ENCODE data around the gene FGF4.

FGF4 gene, protein sequence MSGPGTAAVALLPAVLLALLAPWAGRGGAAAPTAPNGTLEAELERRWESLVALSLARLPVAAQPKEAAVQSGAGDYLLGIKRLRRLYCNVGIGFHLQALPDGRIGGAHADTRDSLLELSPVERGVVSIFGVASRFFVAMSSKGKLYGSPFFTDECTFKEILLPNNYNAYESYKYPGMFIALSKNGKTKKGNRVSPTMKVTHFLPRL

DNA sequence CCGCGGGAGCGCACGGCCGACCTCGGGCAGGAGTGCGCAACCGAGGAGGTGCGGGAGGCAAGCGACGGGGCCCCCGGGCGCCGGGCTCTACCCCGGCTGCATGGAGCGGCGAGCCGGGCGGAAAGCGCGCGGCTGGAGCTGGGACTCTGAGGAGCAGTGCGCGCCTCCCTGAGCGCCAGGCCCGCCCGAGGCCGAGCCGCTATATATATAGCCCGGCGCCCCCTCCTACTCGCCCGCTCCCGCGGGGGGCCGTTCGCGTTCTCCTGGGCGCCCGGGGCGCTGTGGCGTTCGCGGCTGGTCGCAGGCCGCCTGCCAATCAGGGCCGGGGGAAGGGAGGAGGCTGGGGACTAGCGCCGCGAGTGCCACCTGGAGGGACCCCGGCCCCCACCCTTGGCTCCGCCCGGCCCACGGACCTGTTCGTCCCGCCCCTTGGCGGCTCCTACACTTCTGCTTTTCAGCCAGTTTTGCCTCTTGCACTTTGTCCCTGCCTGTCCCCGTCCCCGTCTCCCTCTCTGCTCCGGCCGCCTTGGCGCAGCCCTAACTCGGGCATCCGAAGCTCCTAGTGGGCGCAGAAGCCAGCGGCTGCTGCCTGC is at the start of gene FGF4:
FGF4 (minus strand) TSS at position 179 of the 593 bp plus-strand sequence. CDS start 257 bp downstream, outside the sequence.
- no peak for DNase-seq

- no peak for DNase-seq
Observed at GRCh38 chr11:69823641-69824265, 48.6 kb upstream of the FGF4 start.

- DNase-seq = no peak
Observed at GRCh38 chr11:69822676-69823494, 47.7 kb upstream of the FGF4 start.

DNA sequence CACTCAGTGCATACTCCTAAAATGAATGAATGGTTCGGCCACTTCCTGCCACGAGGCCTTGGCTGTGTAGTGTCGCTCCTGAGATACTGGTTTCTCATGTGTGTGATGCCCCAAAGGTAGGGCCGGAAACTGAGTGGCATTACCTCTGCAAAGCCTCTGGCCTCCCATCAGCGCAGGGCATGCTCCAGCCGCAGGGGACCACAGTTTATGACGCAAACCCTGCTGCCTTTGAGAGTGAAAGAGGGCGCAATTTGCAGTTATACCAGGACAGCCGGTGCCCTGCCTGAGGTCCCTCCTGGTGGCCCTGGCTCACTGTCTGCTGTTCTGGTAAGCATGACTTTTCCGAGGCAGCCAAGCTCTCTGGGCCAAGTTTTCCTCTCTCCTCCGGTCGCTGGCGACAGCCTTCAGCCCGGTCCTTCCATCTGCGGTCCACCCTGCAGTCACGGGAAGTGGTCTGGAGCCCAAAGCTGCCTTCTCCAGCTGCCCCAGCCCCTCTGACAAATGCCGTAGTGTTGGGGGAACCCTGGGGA is 46.4 kb upstream of the FGF4 start:
- DNase-seq = no peak

DNA sequence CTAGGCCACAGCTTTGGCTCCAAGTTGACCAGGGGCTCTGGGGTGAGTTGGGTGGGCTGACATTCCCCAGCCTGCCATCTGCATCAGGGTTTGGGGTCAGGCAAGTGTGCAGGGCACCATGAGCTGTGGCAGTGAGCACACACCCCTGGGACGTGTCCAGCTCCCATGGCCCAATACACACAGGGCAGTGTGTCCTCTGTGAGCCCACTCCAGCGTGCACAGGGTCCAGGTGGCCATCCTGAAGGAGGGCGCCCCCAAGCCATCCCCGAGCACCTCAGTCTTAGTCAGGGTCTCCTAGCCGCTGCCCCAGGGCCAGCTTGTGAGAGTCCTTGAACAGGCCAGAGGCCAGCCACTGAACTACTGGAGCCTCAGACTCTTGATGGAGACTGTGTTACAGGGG is 45.3 kb upstream of the FGF4 start:
- DNase-seq = no peak

DNA sequence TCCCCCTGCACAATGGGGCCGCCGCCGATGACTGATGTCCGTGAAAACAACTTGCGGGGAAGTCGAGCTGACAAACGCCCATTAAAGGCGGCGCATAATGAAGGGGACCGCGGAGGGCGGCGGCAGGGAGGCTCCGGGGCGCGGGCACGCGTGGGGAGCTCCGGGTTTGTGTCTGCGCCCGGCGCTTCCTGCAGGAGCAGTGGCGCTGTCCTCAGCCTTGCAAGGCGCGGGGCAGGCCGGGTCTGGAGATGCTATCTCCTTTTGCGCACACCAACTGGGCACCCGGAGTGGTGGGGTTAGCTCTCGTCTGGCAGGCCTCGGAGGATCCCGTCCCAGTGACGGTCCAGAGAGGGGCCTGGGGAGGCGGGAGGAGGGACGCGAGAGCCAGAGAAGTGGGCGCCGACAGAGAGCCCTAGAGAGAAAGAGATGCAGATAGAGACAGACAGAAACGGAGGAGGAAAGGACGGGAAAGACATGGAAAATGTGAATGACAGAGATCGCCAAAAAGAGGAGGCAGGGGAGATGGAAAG is 44.5 kb upstream of the FGF4 start:
- no peak for DNase-seq

DNA sequence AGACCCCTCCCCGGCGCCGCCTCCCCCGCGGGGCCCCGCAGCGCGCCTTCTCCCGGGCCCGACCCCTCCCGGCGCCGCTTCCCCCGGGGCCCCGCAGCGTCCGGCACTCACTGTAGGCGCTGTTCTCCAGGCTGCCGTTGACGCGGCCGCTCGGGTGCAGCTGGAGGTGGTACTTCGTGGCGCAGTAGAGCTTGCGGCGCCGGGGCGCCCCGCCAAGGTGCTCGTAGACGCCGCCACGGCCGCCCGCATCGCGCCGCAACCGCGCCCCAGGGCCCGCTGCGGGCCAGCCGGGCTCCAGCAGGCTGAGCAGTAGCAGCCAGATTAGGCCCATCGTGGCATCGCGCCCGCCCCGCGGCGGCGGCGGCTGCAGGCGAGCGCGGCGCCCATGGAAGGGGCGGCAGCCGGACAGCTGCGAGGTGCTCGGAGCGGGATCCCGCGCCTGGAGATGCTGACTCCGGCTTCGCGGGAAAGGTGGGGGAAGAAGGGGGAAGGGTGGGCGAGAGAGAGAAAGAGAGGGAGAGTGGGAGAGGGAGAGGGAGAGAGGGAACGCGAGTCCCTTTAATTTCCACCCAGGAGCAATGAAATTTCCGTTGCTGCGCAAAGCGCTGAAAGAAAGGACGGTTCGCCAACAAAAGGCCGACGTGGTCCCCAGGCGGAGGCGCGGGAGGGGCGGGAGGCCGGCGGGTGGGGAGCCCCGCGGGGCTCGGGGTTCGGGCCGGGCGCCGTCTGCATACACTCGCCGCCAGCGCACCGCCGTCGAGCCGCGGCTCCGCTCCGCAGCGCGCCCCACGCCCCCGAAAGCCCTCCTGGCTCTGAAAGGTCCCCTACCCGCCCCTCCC is 43.7 kb upstream of the FGF4 start, which contains the start of gene FGF3:
FGF3 (minus strand) TSS at position 814 of the 839 bp plus-strand sequence; CDS start at position 331, 483 bp downstream.
- DNase-seq = no peak

DNA sequence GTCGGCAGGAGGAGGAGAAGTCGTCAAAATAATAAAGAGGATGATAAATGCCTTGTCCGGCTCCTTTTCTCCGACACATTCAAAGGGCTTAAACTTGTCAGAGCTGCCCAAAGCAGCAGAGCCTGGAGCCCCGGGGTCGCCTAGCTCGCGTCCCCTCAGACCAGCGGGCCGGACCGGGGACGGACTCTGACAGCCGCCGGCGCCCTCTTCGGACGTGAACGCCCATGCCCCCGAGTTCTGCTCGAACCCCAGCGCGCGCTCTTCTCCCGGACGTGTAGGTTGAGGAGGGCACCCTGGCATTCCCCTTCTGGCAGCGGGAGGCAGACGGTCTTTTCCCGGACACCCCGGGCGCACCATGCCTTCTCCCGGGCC is 43.1 kb upstream of the FGF4 start:
- DNase-seq = no peak

GRCh38 chr11:69817265-69818230 is 42.4 kb upstream of the FGF4 start:
- peak; percentile 25 for DNase-seq

GRCh38 chr11:69816671-69817070 is 41.5 kb upstream of the FGF4 start:
- no peak for DNase-seq

GRCh38 chr11:69815973-69816372 is 40.8 kb upstream of the FGF4 start:
- DNase-seq = no peak

DNA sequence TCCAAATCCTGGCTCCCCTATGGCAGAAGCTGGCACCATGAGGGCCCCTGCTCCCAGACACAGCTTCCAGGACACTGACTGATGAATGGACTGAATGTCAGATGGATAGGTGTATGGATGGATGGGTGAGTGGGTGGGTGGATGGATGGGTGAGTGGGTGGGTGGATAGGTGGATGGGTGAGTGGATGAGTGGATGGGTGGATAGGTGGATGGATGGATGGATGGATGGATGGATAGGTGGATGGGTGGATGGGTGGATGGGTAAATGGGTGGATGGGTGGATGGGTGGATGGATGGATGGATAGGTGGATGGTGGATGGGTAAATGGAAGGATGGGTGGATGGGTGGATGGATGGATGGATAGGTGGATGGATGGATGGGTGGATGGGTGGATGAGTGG is 39.8 kb upstream of the FGF4 start:
- no peak for DNase-seq

DNA sequence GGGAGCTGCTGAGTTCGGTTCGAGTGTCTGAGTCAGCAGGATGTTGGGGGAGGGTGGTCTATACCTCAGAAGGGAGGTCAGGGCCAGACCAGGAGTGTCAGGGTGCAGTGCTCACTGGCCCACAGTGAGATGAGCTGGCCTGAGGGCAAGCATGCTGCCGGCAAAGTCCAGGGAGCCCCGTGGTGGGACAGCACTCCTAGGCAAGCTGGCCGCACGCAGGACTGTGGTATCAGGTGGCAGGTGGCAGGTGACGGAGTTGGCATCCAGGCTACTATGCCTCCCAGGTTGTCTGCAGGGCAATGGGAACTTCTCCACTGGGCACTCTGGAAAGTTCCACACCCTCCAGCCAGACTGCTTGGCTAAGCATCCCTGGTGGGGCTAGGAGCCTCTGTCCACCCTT is 39.3 kb upstream of the FGF4 start:
- DNase-seq = no peak

GRCh38 chr11:69813839-69814238 is 38.7 kb upstream of the FGF4 start:
- DNase-seq = no peak

GRCh38 chr11:69812946-69813345 is 37.8 kb upstream of the FGF4 start:
- DNase-seq = no peak

DNA sequence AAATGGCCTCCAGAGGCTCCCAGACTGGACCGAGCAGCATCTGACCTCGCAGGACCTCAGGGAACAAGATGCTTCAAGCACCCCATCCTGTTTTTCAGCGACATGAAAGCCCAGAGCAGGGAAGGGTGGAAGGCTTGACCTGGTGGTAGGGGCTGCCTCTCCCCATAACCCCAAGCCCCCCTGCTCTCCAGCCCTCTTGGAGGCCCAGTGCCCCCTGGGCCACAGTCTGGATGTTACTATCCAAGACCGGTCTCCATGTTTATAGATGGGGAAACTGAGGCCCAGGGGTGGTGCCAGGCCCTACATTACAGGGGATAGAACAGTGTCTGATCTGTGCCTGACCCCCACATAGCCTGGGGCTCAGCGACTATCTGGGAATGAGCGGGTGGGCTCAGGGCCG is 37.1 kb upstream of the FGF4 start:
- no peak for DNase-seq

GRCh38 chr11:69811431-69811830 is 36.3 kb upstream of the FGF4 start:
- no peak for DNase-seq

DNA sequence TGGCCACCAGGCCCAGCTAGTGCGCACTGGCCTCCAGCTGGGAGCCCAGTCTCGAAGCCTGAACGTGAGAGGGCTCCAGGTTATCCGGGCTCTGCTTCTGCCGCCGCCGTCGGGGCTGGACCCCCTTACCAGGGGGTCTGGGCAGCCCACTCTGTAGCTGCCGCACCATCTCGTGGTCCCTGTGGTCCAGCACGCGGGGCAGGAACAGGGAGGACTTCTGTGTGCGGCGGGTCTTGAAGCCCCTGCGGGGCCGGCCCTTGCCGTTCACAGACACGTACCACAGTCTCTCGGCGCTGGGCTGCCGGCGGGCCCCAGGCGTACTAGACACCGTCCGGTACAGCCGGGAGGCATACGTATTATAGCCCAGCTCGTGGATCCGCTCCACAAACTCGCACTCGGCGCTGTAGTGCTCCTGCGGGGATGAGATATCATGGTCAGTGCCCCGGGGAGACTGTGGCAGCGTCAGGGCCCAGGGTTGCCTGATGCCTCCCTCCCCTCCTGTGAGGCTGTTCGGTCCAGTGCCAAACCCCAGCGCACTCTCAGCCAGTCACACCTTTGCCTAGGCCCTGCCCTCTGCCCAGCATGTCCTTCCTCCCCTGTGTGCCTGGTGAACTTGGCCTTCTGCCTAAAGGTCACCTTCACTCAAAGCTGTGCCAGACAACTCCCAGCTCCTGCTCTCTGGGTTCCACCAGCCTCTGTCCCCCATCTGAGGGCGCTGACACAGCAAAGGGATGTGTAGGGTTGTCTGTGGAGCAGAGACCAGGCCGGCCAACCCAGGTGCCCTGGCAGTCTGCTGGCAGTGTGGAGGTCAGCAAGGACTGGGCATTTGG is 35.4 kb upstream of the FGF4 start:
- no peak for DNase-seq

DNA sequence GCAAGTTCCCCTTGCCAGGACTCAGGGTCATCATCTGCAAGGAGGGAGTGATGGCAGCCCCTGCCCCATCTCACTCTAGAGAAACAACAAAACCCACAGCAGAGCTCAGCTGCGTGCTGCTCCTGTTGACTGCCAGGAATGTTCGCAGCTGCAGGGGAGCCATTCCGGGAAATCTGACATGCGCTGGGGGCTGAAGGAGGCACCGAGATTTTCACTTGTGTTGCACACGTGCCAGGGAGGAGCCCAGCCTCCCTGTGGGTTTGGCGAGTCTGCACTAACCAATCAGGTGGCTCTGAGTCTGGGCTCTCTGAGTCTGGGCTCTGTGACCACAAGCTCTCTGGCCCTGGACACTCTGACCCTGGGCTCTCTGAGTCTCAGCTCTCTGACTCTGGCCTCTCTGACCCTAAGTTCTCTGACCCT is 33.5 kb upstream of the FGF4 start:
- no peak for DNase-seq
